Fibroblast of peridontal ligament (primary cell): ENCODE results near the gene NOL4.

Experiments used
- DNase-seq: peaks from one replicate; pipeline ENCODE4 v3.0.0-alpha.2; 2010; ENCODE audit errors: extremely low read depth

The NOL4 gene

DNA sequence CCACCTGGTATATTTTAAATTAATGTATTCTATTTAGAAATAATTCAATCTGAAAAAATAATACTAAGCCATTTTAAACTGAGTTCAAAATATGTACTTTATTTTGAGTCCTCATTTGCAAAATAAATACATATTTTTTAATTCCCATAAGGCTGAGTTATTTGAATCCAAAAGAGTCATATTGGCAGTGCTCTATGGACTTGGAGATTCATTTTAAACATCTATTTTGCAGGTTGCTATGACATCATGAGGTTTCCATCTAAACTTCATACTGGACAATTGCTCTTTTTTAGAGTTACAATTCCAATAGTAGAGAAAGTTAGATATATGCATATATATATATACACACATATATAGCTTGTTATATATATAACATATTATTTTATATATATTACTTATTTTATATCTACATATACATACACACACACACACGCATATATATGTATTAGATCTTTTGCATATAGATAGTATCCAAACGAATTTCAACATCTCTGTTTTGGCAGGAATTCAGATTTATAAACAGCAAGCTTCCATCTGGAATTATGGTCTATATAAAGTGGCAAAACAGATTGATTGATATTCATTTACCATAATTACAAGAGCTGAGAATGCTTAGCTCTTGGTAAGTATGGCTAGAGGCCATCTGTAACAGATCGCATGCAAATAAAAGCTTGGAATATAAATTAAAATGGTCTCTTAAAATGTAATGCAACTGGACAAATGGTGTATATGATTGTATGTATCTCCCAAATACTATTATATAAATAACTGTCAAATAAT is 34.9 kb downstream of the NOL4 start:
- no peak for DNase-seq
